GF-D8 (cell line): Measurements from ENCODE around the gene PAAF1.
"Not testable (repeated sequence)": the region's sequence is repeated elsewhere in the genome, so short reads cannot be mapped to it uniquely, and the experiment has no call there.

Source experiments
- DNase-seq: peaks from one replicate; lab custom pipeline; 2025; lab: John Stamatoyannopoulos, UW

The PAAF1 gene

GRCh38 chr11:73883856-73884255, 7.1 kb downstream of the PAAF1 start:
- no peak for DNase-seq

- DNase-seq: no peak
These were observed 11.4 kb downstream of the PAAF1 start for GRCh38 chr11:73888244-73888643.

- DNase-seq: no peak
These were observed 12.2 kb downstream of the PAAF1 start for GRCh38 chr11:73889019-73889418.

GRCh38 chr11:73889536-73889935, 12.7 kb downstream of the PAAF1 start:
- DNase-seq: no peak

GRCh38 chr11:73893041-73893440, 16.2 kb downstream of the PAAF1 start:
- DNase-seq: no peak

GRCh38 chr11:73894725-73895335, 18.0 kb downstream of the PAAF1 start:
- no peak for DNase-seq

GRCh38 chr11:73902303-73902702, 25.5 kb downstream of the PAAF1 start:
- no peak for DNase-seq

GRCh38 chr11:73907191-73907590, 30.4 kb downstream of the PAAF1 start:
- no peak for DNase-seq

- DNase-seq: no peak
These were observed 35.2 kb downstream of the PAAF1 start for GRCh38 chr11:73912026-73912425.

GRCh38 chr11:73913472-73913871, 36.7 kb downstream of the PAAF1 start:
- no peak for DNase-seq

- DNase-seq: no peak
These were observed 37.5 kb downstream of the PAAF1 start for GRCh38 chr11:73914284-73914683.

- DNase-seq: no peak
These were observed 39.6 kb downstream of the PAAF1 start for GRCh38 chr11:73916435-73916834.

GRCh38 chr11:73921180-73921579, 44.4 kb downstream of the PAAF1 start:
- no peak for DNase-seq

GRCh38 chr11:73929388-73929787, 52.6 kb downstream of the PAAF1 start:
- DNase-seq: no peak

GRCh38 chr11:73931039-73931645, 54.3 kb downstream of the PAAF1 start:
- DNase-seq: peak; percentile 12

- no peak for DNase-seq
These were observed 55.2 kb downstream of the PAAF1 start for GRCh38 chr11:73931951-73932350.

- DNase-seq: no peak
These were observed 56.0 kb downstream of the PAAF1 start for GRCh38 chr11:73932781-73933180.

GRCh38 chr11:73936047-73936446, 59.2 kb downstream of the PAAF1 start:
- not testable (repeated sequence) for DNase-seq

GRCh38 chr11:73939096-73939495, 62.3 kb downstream of the PAAF1 start:
- no peak for DNase-seq

- no peak for DNase-seq
These were observed 64.2 kb downstream of the PAAF1 start for GRCh38 chr11:73940801-73941570.

GRCh38 chr11:73942010-73942409, 65.2 kb downstream of the PAAF1 start:
- no peak for DNase-seq

- no peak for DNase-seq
These were observed 67.3 kb downstream of the PAAF1 start for GRCh38 chr11:73944085-73944484.

- DNase-seq: no peak
These were observed 68.1 kb downstream of the PAAF1 start for GRCh38 chr11:73944901-73945300.
